Neural cell (in vitro differentiated cells): ENCODE results near the gene AQP10. TPM values are rescaled to one million over a fixed set of nuclear protein-coding genes. Genes with fewer than 3 reads are reported as not detected.

ENCODE experiments used
- polyA plus RNA-seq: library from polyadenylated mRNA; depleted of rRNA; stranded (reverse); fragments of >200 nt; gene quantifications from 2 replicates; pipeline ENCODE4 v1.2.3, GENCODE V29; 2014
- small RNA-seq, 3 experiments: library from RNA; depleted of rRNA; stranded (forward); fragments of <200 nt; gene quantifications; one replicate each; pipeline ENCODE3, GENCODE V24; 2012

The AQP10 gene
- polyA plus RNA-seq, 1 donor from 2014 or later, result not detected

Small RNA genes within 50 kb of the gene (small RNA-seq; reads per million reads assigned to genes)
- gene RF00273 (0 reads per million in 3 experiments), gene RNU6-121P (0 reads per million in 3 experiments), gene RNU6-239P (0 reads per million in 3 experiments), gene RNU7-57P (0 reads per million in 3 experiments)

Other genes starting within 250 kb of the AQP10 start
- 0.09 TPM in 1 of 2 replicates, not detected in the other for gene NUP210L, start 166.0 kb upstream of the AQP10 start, polyA plus RNA-seq
- gene TPM3, start 129.0 kb upstream of the AQP10 start, polyA plus RNA-seq, result 339 and 356 TPM in 2 replicates
- not detected in 2 replicates for gene CFAP141, start 114.8 kb upstream of the AQP10 start, polyA plus RNA-seq
- 41.4 and 44.7 TPM in 2 replicates for gene UBAP2L, start 100.1 kb upstream of the AQP10 start, polyA plus RNA-seq
- 126 and 155 TPM in 2 replicates for gene HAX1, start 48.5 kb upstream of the AQP10 start, polyA plus RNA-seq
- 71.3 and 86.9 TPM in 2 replicates for gene ATP8B2, start 4.4 kb downstream of the AQP10 start, polyA plus RNA-seq
- gene IL6R, start 84.2 kb downstream of the AQP10 start, polyA plus RNA-seq, result not detected in 2 replicates
- gene TDRD10, start 181.1 kb downstream of the AQP10 start, polyA plus RNA-seq, result not detected in 2 replicates
- 0.04 TPM in 1 of 2 replicates, not detected in the other for gene SHE, start 181.3 kb downstream of the AQP10 start, polyA plus RNA-seq
- gene UBE2Q1, start 237.6 kb downstream of the AQP10 start, polyA plus RNA-seq, result 61.1 and 103 TPM in 2 replicates
- 15.5 and 18.2 TPM in 2 replicates for gene CHRNB2, start 246.7 kb downstream of the AQP10 start, polyA plus RNA-seq